ENCODE measurements around the gene RPGRIP1L.

The RPGRIP1L gene

DNA sequence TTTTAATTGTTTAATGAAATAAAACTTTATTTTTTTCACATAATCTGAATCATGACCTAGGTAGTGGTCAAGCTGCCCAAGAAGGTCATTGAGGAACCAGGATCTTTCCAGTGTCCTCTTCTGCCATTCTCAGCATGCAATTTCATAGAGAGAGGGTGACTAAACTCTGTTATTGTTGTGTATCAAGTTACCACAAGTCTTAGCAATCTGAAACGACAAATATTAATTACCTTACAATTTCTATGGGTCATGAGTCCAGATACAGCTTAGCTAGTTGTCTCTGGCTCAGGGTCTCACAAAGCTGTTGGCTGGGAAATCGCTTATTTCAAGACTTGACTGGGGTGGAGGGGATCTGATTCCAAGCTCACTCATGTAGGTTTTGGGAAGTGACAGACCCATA is 37.9 kb upstream of the RPGRIP1L start:
- H3K4me3 ChIP-seq (ENCODE audit: low read depth, low read length): no peak overlapping the region
- TF ChIP-seq, protein P1, sequence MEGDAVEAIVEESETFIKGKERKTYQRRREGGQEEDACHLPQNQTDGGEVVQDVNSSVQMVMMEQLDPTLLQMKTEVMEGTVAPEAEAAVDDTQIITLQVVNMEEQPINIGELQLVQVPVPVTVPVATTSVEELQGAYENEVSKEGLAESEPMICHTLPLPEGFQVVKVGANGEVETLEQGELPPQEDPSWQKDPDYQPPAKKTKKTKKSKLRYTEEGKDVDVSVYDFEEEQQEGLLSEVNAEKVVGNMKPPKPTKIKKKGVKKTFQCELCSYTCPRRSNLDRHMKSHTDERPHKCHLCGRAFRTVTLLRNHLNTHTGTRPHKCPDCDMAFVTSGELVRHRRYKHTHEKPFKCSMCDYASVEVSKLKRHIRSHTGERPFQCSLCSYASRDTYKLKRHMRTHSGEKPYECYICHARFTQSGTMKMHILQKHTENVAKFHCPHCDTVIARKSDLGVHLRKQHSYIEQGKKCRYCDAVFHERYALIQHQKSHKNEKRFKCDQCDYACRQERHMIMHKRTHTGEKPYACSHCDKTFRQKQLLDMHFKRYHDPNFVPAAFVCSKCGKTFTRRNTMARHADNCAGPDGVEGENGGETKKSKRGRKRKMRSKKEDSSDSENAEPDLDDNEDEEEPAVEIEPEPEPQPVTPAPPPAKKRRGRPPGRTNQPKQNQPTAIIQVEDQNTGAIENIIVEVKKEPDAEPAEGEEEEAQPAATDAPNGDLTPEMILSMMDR (IDR thresholded peaks at IDR 0.05; ENCODE audit: low read depth, low read length): no peak

DNA sequence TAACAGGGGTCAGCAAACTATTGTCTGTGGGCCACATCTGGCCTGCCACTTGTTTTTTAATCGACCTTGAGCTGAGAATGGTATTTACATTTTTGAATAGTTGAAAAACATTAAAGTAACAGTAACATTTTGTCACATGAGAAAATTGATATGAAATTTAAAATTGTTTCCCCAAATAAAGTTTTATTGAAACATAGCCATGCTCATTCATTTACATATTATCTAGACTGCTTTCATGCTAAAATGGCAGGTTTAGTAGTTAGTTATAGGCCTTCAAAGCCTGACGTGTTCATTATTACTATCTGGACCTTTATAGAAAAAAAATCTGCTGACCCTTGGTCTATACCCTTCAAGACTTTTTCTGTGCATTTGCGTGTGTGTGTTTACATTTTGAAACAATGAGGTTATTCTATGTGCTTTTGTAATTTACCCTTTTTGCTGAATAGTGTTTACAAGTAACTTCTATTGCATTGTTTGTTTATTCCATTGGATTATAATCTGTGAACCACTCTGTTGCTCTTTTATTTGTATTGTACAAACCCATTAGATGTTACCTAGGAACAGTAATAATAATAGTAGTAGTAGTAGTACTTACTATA is 37.4 kb upstream of the RPGRIP1L start:
- TF ChIP-seq, protein P1 (IDR thresholded peaks at IDR 0.05; ENCODE audit: low read depth, low read length): no peak
- H3K4me3 ChIP-seq (ENCODE audit: low read depth, low read length): no peak overlapping the region

DNA sequence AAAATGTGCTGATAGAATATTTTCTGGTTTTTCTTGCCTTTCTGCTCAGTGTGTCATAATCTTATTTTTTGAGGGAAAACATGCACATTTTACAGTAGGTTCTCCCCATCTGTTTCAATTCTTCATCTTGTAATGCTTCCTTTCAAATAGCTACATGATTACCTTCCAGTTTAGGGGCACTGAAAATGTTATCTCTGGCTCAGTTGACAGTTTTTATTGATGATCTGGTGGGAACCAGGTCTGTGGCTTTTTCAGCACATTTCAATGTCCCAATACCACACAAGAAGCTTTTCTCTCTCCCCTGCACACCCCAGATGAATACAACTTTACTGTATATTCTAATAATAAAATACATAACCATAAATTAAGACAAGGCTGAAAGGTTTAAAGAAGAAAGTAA is 36.8 kb upstream of the RPGRIP1L start:
- no peak overlapping the region for H3K4me3 ChIP-seq (ENCODE audit: low read depth, low read length)
- TF ChIP-seq, protein P1 (IDR thresholded peaks at IDR 0.05; ENCODE audit: low read depth, low read length): no peak

DNA sequence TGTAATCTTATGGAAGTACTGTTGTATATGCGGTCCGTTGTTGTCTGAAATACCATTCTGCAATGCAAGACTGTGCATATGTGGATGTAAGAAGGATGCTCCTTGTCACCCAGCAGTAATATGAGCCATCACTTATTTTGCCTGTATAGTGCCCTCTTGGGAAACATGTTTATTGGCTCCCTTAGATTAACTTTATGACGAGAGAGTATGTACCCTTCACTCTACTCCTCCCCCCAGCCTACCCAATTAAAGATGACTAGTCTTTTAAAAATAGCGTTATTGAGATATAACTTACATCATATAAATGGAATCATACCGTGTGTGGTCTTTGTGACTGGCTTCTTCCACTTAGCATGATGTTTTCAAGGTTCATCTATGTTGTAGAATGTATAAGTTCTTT is 33.9 kb upstream of the RPGRIP1L start:
- TF ChIP-seq, protein P1 (IDR thresholded peaks at IDR 0.05; ENCODE audit: low read depth, low read length): no peak
- no peak overlapping the region for H3K4me3 ChIP-seq (ENCODE audit: low read depth, low read length)

DNA sequence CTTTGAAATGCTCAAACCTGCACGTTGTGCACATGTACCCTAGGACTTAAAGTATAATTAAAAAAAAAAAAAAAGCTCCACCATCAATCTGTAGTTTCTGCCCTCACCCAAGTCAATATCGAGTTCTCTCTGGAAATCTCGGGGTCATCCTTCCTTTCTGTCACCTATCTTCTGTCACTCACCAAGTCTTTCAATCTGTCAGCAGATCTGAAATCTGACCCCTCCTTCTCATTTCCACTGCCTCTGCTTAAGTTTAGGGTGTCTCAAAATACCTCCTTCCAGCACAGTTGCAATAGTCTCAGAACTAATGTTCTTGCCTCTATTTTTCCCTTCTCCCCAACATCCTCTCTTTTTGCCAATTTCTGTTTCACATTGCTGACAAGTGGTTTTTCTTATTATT is 32.6 kb upstream of the RPGRIP1L start:
- TF ChIP-seq, protein P1 (IDR thresholded peaks at IDR 0.05; ENCODE audit: low read depth, low read length): no peak
- no peak overlapping the region for H3K4me3 ChIP-seq (ENCODE audit: low read depth, low read length)

DNA sequence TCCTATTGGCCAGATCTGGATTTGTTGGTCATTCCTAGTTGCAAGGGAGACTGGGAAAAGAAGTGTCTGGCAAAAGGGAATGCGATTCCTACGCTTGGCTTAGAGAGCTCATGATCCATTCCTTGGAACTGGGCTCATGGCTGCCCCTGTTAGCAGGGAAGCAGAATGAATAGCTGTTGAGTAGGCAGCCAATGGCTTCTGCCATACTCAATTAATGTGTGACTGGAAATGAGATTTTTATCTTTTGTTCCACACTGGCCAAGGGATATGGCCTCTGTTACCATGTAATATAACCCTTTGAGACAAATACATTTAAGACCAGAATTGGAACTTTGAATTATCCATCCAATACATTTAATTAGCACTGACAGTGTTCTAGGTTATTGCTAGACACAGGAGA is 31.2 kb upstream of the RPGRIP1L start:
- H3K4me3 ChIP-seq (ENCODE audit: low read depth, low read length): no peak overlapping the region
- TF ChIP-seq, protein P1 (IDR thresholded peaks at IDR 0.05; ENCODE audit: low read depth, low read length): no peak

DNA sequence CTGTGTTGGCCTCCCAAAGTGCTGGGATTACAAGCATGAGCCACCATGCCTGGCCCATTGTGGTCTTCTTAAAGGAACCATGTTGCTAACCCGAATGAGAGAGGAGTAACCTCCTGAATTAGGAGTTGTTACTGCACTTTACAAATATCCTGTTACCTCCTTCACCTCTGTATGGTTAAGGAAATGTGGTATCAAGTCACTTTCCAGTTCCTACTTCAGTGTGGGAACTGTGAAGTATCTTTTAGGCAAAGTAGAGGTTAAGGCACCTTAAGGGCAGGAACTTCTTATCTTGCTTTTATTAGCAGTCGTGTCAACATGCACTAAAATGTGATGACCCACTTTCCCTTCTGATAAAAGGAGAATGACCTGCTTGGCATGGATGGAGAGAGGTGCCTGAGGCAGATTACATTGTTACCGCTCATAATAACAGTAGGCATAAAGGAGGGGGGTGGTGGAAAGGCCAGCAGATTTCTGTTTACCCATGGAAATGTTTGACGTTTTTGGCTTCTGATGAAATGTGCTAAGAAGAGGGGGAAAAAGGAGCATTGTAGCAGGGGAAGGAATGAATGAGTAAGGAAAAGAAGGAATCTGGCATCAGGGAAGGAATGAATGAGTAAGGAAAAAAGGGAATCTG is 28.8 kb upstream of the RPGRIP1L start:
- TF ChIP-seq, protein P1 (IDR thresholded peaks at IDR 0.05; ENCODE audit: low read depth, low read length): no peak
- no peak overlapping the region for H3K4me3 ChIP-seq (ENCODE audit: low read depth, low read length)
